HFF-Myc (cell line): ENCODE measurements around the gene ZBTB32.

Source experiments
- DNase-seq: peaks from one replicate; pipeline ENCODE4 v3.0.0-alpha.2; 2011; ENCODE audit warnings: low read depth; ENCODE audit errors: extremely low read depth
- H3K4me3 ChIP-seq: replicated peaks from 2 replicates; pipeline ENCODE4 v1.5.1; 2011; ENCODE audit warnings: low read depth, mild to moderate bottlenecking, control low read depth, low read length
- TF ChIP-seq, protein P1 (sequence below): IDR thresholded peaks from 2 replicates; pipeline ENCODE4 v1.5.1; 2012; ENCODE audit warnings: mild to moderate bottlenecking, low read depth, low read length, control low read depth; ENCODE audit errors: missing control alignments

Gene ZBTB32

DNA sequence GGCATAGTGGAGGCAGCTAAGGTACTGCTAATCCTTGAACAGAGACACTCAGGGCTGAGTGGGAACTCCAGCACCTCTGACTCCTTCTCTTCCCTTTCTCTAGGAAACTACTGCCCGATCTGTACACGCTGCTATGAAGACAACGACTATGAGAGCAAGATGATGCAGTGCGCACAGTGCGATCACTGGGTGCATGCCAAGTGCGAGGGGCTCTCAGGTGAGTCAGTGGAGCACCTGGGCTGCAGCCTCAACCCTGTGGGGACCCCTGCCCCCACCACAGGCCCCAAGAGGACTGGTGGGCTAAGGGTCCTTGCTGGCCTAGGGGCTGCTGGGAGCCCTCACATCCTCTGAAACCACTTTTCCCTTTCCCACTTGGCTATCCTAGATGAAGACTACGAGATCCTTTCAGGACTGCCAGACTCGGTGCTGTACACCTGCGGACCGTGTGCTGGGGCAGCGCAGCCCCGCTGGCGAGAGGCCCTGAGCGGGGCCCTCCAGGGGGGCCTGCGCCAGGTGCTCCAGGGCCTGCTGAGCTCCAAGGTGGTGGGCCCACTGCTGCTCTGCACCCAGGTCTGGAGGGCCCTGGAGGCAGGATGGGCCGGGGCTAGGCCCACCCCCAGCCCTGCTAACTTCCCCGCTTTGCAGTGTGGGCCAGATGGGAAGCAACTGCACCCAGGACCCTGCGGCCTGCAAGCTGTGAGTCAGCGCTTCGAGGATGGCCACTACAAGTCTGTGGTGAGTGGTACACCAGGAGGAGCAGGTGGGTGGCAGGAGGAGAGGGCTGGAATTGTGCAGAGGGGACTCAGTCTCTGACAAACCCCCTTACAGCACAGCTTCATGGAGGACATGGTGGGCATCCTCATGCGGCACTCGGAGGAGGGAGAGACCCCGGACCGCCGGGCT, 22.9 kb downstream of the ZBTB32 start:
- DNase-seq, result no peak
- no peak overlapping the region for H3K4me3 ChIP-seq
- TF ChIP-seq, protein P1, sequence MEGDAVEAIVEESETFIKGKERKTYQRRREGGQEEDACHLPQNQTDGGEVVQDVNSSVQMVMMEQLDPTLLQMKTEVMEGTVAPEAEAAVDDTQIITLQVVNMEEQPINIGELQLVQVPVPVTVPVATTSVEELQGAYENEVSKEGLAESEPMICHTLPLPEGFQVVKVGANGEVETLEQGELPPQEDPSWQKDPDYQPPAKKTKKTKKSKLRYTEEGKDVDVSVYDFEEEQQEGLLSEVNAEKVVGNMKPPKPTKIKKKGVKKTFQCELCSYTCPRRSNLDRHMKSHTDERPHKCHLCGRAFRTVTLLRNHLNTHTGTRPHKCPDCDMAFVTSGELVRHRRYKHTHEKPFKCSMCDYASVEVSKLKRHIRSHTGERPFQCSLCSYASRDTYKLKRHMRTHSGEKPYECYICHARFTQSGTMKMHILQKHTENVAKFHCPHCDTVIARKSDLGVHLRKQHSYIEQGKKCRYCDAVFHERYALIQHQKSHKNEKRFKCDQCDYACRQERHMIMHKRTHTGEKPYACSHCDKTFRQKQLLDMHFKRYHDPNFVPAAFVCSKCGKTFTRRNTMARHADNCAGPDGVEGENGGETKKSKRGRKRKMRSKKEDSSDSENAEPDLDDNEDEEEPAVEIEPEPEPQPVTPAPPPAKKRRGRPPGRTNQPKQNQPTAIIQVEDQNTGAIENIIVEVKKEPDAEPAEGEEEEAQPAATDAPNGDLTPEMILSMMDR, result no peak

DNA sequence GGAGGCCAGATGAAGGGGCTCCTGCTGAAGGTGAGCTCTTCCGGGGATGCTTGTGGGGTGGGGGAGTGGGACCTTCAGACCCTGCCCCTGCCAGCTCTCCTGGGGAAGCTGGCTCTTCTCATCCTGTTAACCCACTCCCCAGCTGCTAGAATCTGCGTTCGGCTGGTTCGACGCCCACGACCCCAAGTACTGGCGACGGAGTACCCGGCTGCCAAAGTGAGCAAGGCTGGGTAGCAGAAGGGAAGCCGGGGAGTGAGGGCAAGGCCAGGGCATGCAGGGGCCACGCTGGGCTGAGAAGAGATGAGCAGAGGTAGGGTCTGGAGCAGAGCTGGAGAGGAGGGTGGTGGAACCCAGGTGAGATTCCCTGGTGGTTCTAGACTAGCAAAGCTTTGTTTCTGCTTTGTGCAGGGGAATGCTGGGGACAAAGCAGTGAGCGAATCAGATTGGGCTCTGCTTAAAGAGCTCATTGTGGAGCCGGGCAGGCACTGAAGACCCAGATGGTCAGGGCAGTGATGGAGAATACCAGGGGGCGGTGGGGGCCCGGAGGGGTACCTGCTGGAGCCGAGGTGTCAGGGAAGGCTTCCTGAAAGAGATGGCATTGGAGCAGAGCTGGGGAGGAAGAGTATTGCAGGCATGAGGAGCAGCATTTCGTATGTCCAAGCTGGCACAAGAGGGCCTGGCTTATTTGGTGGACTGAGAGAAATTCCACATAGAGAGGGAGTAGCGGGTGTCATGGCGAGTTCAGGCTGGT, 23.8 kb downstream of the ZBTB32 start:
- TF ChIP-seq, protein P1, result no peak
- no peak overlapping the region for H3K4me3 ChIP-seq
- no peak for DNase-seq

DNA sequence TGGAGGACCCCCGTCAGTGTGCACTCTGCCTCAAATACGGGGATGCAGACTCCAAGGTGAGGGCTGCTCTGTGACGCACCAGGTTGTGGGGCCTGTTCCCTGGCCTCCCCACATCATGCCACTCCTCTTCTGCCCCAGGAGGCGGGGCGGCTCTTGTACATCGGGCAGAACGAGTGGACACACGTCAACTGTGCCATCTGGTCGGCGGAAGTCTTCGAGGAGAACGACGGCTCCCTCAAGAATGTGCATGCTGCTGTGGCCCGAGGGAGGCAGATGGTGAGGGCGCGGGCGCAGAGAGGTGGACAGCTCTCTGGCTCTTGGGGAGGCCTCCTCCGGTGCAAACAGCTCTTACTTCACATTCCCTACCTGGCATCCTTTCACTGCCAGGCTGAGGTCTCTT, 24.7 kb downstream of the ZBTB32 start:
- no peak overlapping the region for H3K4me3 ChIP-seq
- no peak for DNase-seq
- TF ChIP-seq, protein P1, result no peak

DNA sequence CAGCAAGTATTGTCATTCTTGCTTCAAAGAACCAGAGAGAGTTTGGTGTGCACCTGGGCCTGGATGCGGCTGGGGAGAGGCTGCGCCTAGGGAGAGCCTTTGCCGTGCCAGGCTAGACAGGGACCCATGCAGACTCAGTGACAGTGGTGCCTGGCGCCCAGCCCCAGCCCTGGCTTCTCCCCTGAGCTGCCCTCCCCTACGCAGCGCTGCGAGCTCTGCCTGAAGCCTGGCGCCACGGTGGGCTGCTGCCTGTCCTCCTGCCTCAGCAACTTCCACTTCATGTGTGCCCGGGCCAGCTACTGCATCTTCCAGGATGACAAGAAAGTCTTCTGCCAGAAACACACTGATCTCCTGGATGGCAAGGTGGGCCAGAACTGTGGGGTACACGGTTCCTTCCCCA, 25.4 kb downstream of the ZBTB32 start:
- H3K4me3 ChIP-seq, result no peak overlapping the region
- DNase-seq, result no peak
- TF ChIP-seq, protein P1, result no peak

DNA sequence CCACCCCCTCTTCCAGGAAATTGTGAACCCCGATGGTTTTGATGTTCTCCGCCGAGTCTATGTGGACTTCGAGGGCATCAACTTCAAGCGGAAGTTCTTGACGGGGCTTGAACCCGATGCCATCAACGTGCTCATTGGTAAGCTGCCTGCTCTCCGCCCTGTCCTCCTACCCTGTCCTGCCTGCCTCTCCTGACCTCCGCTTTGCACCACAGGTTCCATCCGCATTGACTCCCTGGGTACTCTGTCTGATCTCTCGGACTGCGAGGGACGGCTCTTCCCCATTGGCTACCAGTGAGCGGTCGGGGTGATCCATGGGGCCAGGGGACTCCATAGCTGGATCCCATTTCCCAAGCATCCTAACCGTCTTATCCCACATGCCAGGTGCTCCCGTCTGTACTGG, 26.0 kb downstream of the ZBTB32 start:
- TF ChIP-seq, protein P1, result no peak
- no peak for DNase-seq
- no peak overlapping the region for H3K4me3 ChIP-seq

DNA sequence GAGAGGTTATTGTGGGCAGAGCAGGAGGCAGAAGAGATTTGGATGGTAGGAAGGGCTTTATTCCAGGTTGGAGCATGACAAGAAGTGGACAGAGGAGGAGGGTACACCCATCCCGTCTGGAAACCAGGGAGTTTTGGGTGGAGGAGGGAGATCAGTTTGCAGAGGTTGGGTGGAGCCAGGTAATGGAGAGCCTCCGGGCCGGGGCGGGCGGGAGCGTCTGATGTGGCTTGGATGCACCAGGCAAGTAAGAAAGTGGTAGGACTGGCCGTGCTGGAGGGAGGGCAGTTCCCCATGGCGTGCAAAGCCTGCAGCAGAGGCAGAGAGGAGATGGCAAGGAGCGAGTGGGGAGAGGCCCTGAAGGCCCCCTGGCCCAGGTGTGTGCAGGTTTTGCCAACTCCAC, 27.0 kb downstream of the ZBTB32 start:
- TF ChIP-seq, protein P1, result no peak
- DNase-seq, result no peak
- no peak overlapping the region for H3K4me3 ChIP-seq
